ENCODE data around the gene TBC1D10A.

GRCh38 chr22:30370641-30371230 is 44.0 kb upstream of the TBC1D10A start:
- TF ChIP-seq POLR2AphosphoS5 (IDR thresholded peaks at IDR 0.05; ENCODE audit: insufficient read depth in 1 of 2, low read depth in 1 of 2) (no peak), POLR2A (IDR thresholded peaks at IDR 0.05) (no peak), CTCF (IDR thresholded peaks at IDR 0.05) (no peak)
